SK-N-SH treated with all-trans-retinoic acid at 6 μM for 48 hours (cell line): ENCODE measurements around the gene ZNF778.
"Not testable (repeated sequence)": the region's sequence is repeated elsewhere in the genome, so short reads cannot be mapped to it uniquely, and the experiment has no call there.

ENCODE experiments used
- ATAC-seq: fragments of 200-7000 bp; cut with Tn5 transposase; 3 replicates; pipeline ENCODE4 v1.9.1; 2020; ENCODE audit warnings: mild to moderate bottlenecking, moderate library complexity
- ARNTL ChIP-seq: fragments of 450-650 bp; formaldehyde crosslinking; IDR thresholded peaks from 2 replicates; pipeline ENCODE4 v1.5.0; 2020; ENCODE audit warnings: low read depth, mild to moderate bottlenecking, moderate library complexity, borderline replicate concordance
- BACH2 ChIP-seq: fragments of 250-450 bp; sonication (Bioruptor Pico); IDR thresholded peaks from 2 replicates; pipeline ENCODE4 v1.9.0; 2021; ENCODE audit warnings: mild to moderate bottlenecking, borderline replicate concordance
- CREB5 ChIP-seq: fragments of 250-450 bp; sonication (Bioruptor Pico); IDR thresholded peaks from 2 replicates; pipeline ENCODE4 v1.5.1; 2020; ENCODE audit warnings: low read depth, mild to moderate bottlenecking, moderate library complexity
- CSDC2 ChIP-seq: fragments of 250-450 bp; sonication (Bioruptor Pico); IDR thresholded peaks from 2 replicates; pipeline ENCODE4 v1.5.0; 2020; ENCODE audit warnings: mild to moderate bottlenecking, moderate library complexity
- CSRNP3 ChIP-seq: fragments of 250-450 bp; sonication (Bioruptor Pico); IDR thresholded peaks from 2 replicates; pipeline ENCODE4 v1.5.1; 2021; ENCODE audit warnings: mild to moderate bottlenecking, moderate library complexity
- ISL1 ChIP-seq: fragments of 250-450 bp; sonication (Bioruptor Pico); IDR thresholded peaks from 2 replicates; pipeline ENCODE4 v2.1.2; 2022; ENCODE audit warnings: mild to moderate bottlenecking, moderate library complexity
- OSR1 ChIP-seq: fragments of 250-450 bp; sonication (Bioruptor Pico); IDR thresholded peaks from 2 replicates; pipeline ENCODE4 v1.8.0; 2022; ENCODE audit warnings: moderate library complexity, mild to moderate bottlenecking, inconsistent platforms
- PATZ1 ChIP-seq: fragments of 250-450 bp; sonication (Bioruptor Pico); IDR thresholded peaks from 2 replicates; pipeline ENCODE4 v1.8.0; 2020; ENCODE audit warnings: mild to moderate bottlenecking, moderate library complexity, borderline replicate concordance
- POU6F1 ChIP-seq: fragments of 250-450 bp; sonication (Bioruptor Pico); IDR thresholded peaks from 2 replicates; pipeline ENCODE4 v1.8.0; 2021; ENCODE audit warnings: low read depth, mild to moderate bottlenecking, moderate library complexity, borderline replicate concordance
- RARB ChIP-seq: fragments of 250-450 bp; sonication (Bioruptor Pico); IDR thresholded peaks from 2 replicates; pipeline ENCODE4 v1.8.0; 2021; ENCODE audit warnings: mild to moderate bottlenecking, moderate library complexity
- SNAI2 ChIP-seq: fragments of 250-450 bp; sonication (Bioruptor Pico); IDR thresholded peaks from 2 replicates; pipeline ENCODE4 v1.5.0; 2020; ENCODE audit warnings: mild to moderate bottlenecking, moderate library complexity
- TCF4 ChIP-seq: fragments of 250-450 bp; sonication (Bioruptor Pico); IDR thresholded peaks from 2 replicates; pipeline ENCODE4 v1.8.0; 2021; ENCODE audit warnings: mild to moderate bottlenecking, moderate library complexity, borderline replicate concordance
- TOX ChIP-seq: fragments of 250-450 bp; sonication (Bioruptor Pico); IDR thresholded peaks from 2 replicates; pipeline ENCODE4 v1.8.0; 2021; ENCODE audit warnings: mild to moderate bottlenecking, moderate library complexity, borderline replicate concordance
- ZC3H10 ChIP-seq: fragments of 250-450 bp; sonication (Bioruptor Pico); IDR thresholded peaks from 2 replicates; pipeline ENCODE4 v1.5.1; 2021; ENCODE audit warnings: mild to moderate bottlenecking, moderate library complexity
- ZFP3 ChIP-seq: fragments of 250-450 bp; sonication (Bioruptor Pico); IDR thresholded peaks from 2 replicates; pipeline ENCODE4 v1.5.0; 2020; ENCODE audit warnings: mild to moderate bottlenecking, moderate library complexity
- ZFP30 ChIP-seq: fragments of 450-650 bp; formaldehyde crosslinking; IDR thresholded peaks from 2 replicates; pipeline ENCODE4 v1.5.0; 2022; ENCODE audit warnings: mild to moderate bottlenecking, moderate library complexity
- ZNF565 ChIP-seq: fragments of 450-650 bp; formaldehyde crosslinking; conservative IDR thresholded peaks from 2 replicates; pipeline ENCODE4 v1.5.0; 2020; ENCODE audit warnings: low read depth, mild to moderate bottlenecking, moderate library complexity
- ZNF8 ChIP-seq: fragments of 450-650 bp; formaldehyde crosslinking; IDR thresholded peaks from 2 replicates; pipeline ENCODE4 v1.5.0; 2020; ENCODE audit warnings: mild to moderate bottlenecking, moderate library complexity

The ZNF778 gene

GRCh38 chr16:89261691-89262563 is 44.4 kb downstream of the ZNF778 start (continued):
- TF ChIP-seq PATZ1 (CRISPR knock-in tag) (no peak), CSDC2 (no peak), TOX (CRISPR knock-in tag) (no peak), OSR1 (CRISPR knock-in tag) (no peak), ISL1 (CRISPR knock-in tag) (no peak), RARB (CRISPR knock-in tag) (no peak)

GRCh38 chr16:89264800-89265550 is 47.5 kb downstream of the ZNF778 start:
- ATAC-seq = no peak
- TF ChIP-seq ZFP3 (CRISPR knock-in tag) (no peak), ZNF565 (CRISPR knock-in tag) (no peak)

- ATAC-seq = no peak; the same call in 2 of the 3 replicates
- no peak for TF ChIP-seq TOX (CRISPR knock-in tag)
- TF ChIP-seq ZFP3 (CRISPR knock-in tag) = no peak
- TF ChIP-seq CREB5 (CRISPR knock-in tag) = no peak
These were observed 48.1 kb downstream of the ZNF778 start for GRCh38 chr16:89265647-89266046.

- TF ChIP-seq ZFP3 (CRISPR knock-in tag) (no peak), ZNF565 (CRISPR knock-in tag) (no peak), POU6F1 (CRISPR knock-in tag) (no peak), SNAI2 (CRISPR knock-in tag) (no peak), CREB5 (CRISPR knock-in tag) (no peak), TCF4 (CRISPR knock-in tag) (no peak), ARNTL (no peak), ZFP30 (CRISPR knock-in tag) (no peak), BACH2 (CRISPR knock-in tag) (no peak), ZNF8 (no peak), CSRNP3 (CRISPR knock-in tag) (no peak), ZC3H10 (CRISPR knock-in tag) (no peak), ISL1 (CRISPR knock-in tag) (no peak), CSDC2 (no peak)
- no peak for ATAC-seq
These were observed 49.1 kb downstream of the ZNF778 start for GRCh38 chr16:89266521-89267134.

- not testable (repeated sequence) for ATAC-seq
These were observed 50.2 kb downstream of the ZNF778 start for GRCh38 chr16:89267746-89268145.
